Activated CD4-positive, alpha-beta T cell treated with anti-CD3 and anti-CD28 coated beads, Interleukin-2, amount 10 ng/mL, durations not matched to agents 24 days and 14 days (primary cell): ENCODE results near the gene TXNRD1. TPM values are rescaled to one million over a fixed set of nuclear protein-coding genes. Genes with fewer than 3 reads are reported as not detected.
A peak's percentile ranks its signal among the peaks of the same experiment; 100 is the strongest.
"Not testable (repeated sequence)": the region's sequence is repeated elsewhere in the genome, so short reads cannot be mapped to it uniquely, and the experiment has no call there.

Experiments
- DNase-seq: peaks from one replicate; pipeline ENCODE4 v3.0.0; 2022
- H3K27ac Mint-ChIP-seq: one replicate; pipeline ENCODE4 v1.8.0; 2022; ENCODE audit warnings: mild to moderate bottlenecking, mixed read lengths
- H3K27me3 Mint-ChIP-seq: one replicate; pipeline ENCODE4 v1.8.0; 2022; ENCODE audit warnings: mixed read lengths
- H3K36me3 Mint-ChIP-seq: one replicate; pipeline ENCODE4 v1.8.0; 2022; ENCODE audit warnings: low read depth, mild to moderate bottlenecking, mixed read lengths
- H3K4me1 Mint-ChIP-seq: one replicate; pipeline ENCODE4 v1.8.0; 2021; ENCODE audit warnings: mixed read lengths
- H3K4me3 Mint-ChIP-seq: one replicate; pipeline ENCODE4 v1.8.0; 2022; ENCODE audit warnings: mild to moderate bottlenecking, moderate library complexity, mixed read lengths
- H3K9me3 Mint-ChIP-seq: one replicate; pipeline ENCODE4 v1.8.0; 2021; ENCODE audit warnings: mixed read lengths
- intact Hi-C: fragments of 100-400 bp; cut with micrococcal nuclease; formaldehyde crosslinking; loops from one replicate; pipeline ENCODE4 v1.15.1; 2023
- total RNA-seq: library from RNA; stranded (reverse); gene quantifications from 2 replicates; pipeline ENCODE4 v1.2.3, GENCODE V29; 2022

Gene TXNRD1
- total RNA-seq, 1 donor from 2014 or later = 99.7 TPM

DNA sequence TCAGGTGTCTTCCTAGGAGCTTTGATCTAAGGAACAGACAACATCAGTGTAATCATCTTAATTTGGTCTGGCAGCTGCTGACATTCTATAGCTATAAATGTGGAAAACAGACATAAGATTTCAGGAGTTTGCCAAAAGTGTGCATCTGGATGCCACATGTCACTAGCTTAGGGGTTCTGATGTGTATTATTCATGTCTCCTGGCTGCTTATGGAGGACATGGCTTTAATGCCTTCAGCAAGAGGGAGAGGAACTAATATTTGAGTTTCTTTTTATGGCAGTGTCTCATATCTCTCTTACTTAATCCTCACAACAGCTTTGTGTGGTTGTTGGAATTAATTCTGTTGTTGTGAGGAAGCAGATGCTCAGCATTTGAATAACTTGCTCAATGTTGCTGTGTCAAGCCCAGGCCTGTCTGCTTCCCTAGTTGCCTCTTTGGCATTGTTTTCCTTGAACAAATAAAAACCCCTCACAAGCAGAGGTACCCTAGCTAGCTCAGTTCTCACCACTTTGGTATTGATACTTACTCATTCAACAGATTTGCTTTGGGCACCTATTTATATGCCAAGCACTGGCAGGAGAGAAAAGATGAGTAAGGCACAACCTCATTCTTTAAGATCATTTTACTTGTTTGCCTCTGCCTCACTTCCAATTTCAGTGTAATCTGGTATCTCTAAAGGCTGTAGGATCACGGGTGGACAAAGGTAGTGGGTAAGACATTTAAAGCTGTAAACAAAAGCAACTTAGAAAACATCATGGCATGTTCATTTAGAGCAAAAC is 48.2 kb downstream of the TXNRD1 start:
- DNase-seq = no peak
- Mint-ChIP-seq H3K4me1 (no peaks in the 10 kb centered on the region), H3K36me3 (no peaks in the 10 kb centered on the region), H3K27ac (no peak overlapping the region), H3K9me3 (no peaks in the 10 kb centered on the region), H3K4me3 (no peak overlapping the region), H3K27me3 (no peaks in the 10 kb centered on the region)
- intact Hi-C loops = no loop called here

DNA sequence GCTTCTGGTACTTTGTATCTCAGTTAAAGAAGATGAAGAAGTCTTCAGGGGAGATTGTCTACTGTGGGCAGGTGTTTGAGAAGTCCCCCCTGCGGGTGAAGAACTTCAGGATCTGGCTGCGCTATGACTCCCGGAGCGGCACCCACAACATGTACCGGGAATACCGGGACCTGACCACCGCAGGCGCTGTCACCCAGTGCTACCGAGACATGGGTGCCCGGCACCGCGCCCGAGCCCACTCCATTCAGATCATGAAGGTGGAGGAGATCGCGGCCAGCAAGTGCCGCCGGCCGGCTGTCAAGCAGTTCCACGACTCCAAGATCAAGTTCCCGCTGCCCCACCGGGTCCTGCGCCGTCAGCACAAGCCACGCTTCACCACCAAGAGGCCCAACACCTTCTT is 49.9 kb downstream of the TXNRD1 start:
- H3K27me3 Mint-ChIP-seq, intact Hi-C loops, H3K9me3 Mint-ChIP-seq, H3K4me1 Mint-ChIP-seq, DNase-seq, H3K36me3 Mint-ChIP-seq, H3K27ac Mint-ChIP-seq, H3K4me3 Mint-ChIP-seq: not testable (repeated sequence)

DNA sequence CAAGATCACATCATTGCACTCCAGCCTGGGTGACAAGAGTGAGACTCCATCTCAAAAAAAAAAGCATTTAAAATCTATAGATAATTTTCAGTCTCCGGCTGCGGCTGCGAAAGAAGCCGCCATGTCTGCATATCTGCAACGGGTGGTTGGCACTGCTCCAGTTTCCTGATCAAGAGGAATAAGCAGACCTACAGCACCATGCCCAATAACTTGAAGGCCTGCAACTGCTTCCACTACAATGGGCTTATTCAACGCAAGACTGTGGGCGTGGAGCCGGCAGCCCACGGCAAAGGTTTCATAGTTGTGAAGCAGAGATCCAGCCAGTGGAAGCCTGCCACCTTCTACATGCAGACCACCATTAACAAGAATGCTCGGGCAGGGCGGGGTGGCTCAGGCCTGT is 57.4 kb downstream of the TXNRD1 start:
- peaks cover 2% of the 10 kb centered on the region for H3K27me3 Mint-ChIP-seq

GRCh38 chr12:104273503-104273902 is 57.9 kb downstream of the TXNRD1 start:
- Mint-ChIP-seq H3K9me3 (no peaks in the 10 kb centered on the region), H3K4me1 (peaks cover 9% of the 10 kb centered on the region), H3K36me3 (no peaks in the 10 kb centered on the region), H3K4me3 (no peak overlapping the region), H3K27me3 (peaks cover 2% of the 10 kb centered on the region), H3K27ac (no peak overlapping the region)
- no peak for DNase-seq
- intact Hi-C loops = no loop called here

More for the DNA sequence above, 57.4 kb downstream of the TXNRD1 start:
- H3K9me3 Mint-ChIP-seq = no peaks in the 10 kb centered on the region
- H3K4me3 Mint-ChIP-seq = no peak overlapping the region
- intact Hi-C loops = no loop called here
- H3K36me3 Mint-ChIP-seq = no peaks in the 10 kb centered on the region
- H3K27ac Mint-ChIP-seq = no peak overlapping the region
- H3K4me1 Mint-ChIP-seq = peaks cover 9% of the 10 kb centered on the region
- DNase-seq = no peak

DNA sequence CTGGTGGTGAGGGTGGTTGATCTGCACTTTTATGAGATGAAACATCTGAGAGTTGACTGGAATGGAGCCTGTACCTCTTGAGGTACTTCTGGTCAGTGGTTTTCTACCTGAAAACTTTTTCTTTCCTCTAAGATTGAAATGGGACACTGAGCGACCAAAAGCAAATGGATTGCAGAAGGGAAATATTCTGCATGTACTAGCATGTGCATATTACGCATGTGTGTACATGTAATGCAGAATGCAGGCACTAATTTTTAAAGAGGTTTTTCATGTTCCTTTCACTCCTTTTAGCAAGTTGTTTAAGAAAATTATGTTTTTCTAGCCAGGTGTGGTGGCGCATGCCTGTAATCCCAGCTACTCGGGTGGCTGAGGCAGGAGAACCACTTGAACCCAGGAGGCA is 59.2 kb downstream of the TXNRD1 start:
- no peak for DNase-seq
- intact Hi-C loops = no loop called here
- Mint-ChIP-seq H3K27ac (no peak overlapping the region), H3K9me3 (no peaks in the 10 kb centered on the region), H3K27me3 (peaks cover 2% of the 10 kb centered on the region), H3K4me3 (no peak overlapping the region), H3K36me3 (no peaks in the 10 kb centered on the region), H3K4me1 (peaks cover 9% of the 10 kb centered on the region)

DNA sequence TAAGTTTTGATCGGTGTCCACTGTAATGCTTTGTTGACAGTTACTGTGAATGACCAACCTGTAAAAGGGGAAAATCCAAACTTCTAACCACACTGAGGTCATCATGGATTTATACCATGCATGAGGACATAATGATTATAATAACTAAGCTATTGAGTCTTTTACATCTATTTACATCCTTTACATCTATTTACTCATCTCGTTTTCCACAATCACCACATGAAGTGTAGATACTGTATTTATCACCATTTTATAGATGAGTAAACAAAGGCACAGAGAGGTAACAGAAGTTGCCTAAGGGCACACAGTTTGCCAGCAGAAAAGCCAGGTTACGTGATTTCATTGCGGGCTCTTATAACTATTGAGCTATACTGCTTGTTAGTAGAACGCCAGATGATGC is 60.1 kb downstream of the TXNRD1 start:
- H3K36me3 Mint-ChIP-seq = no peaks in the 10 kb centered on the region
- peak overlapping the region; percentile 72 for H3K4me3 Mint-ChIP-seq
- no peak overlapping the region for H3K27ac Mint-ChIP-seq

GRCh38 chr12:104276273-104277131 is 60.9 kb downstream of the TXNRD1 start:
- H3K27ac Mint-ChIP-seq = peak overlapping the region; percentile 66
- peak; percentile 61 for DNase-seq
- intact Hi-C loops = no loop called here
- H3K9me3 Mint-ChIP-seq = no peaks in the 10 kb centered on the region
- no peaks in the 10 kb centered on the region for H3K36me3 Mint-ChIP-seq
- H3K4me1 Mint-ChIP-seq = peaks cover 12% of the 10 kb centered on the region
- peak overlapping the region; percentile 72 for H3K4me3 Mint-ChIP-seq
- peaks cover 7% of the 10 kb centered on the region for H3K27me3 Mint-ChIP-seq

More for the DNA sequence above, 60.1 kb downstream of the TXNRD1 start:
- H3K9me3 Mint-ChIP-seq = no peaks in the 10 kb centered on the region
- H3K27me3 Mint-ChIP-seq = peaks cover 4% of the 10 kb centered on the region
- no peak for DNase-seq
- intact Hi-C loops = no loop called here
- peaks cover 9% of the 10 kb centered on the region for H3K4me1 Mint-ChIP-seq

GRCh38 chr12:104279164-104279563 is 63.6 kb downstream of the TXNRD1 start:
- H3K27ac Mint-ChIP-seq = no peak overlapping the region
- intact Hi-C loops = no loop called here
- peaks cover 16% of the 10 kb centered on the region for H3K4me1 Mint-ChIP-seq
- no peak for DNase-seq
- H3K36me3 Mint-ChIP-seq = no peaks in the 10 kb centered on the region
- H3K9me3 Mint-ChIP-seq = no peaks in the 10 kb centered on the region
- H3K27me3 Mint-ChIP-seq = peaks cover 8% of the 10 kb centered on the region
- no peak overlapping the region for H3K4me3 Mint-ChIP-seq

- no peak for DNase-seq
- peaks cover 8% of the 10 kb centered on the region for H3K27me3 Mint-ChIP-seq
- no peak overlapping the region for H3K4me3 Mint-ChIP-seq
- intact Hi-C loops = no loop called here
- H3K36me3 Mint-ChIP-seq = no peaks in the 10 kb centered on the region
- no peak overlapping the region for H3K27ac Mint-ChIP-seq
- H3K4me1 Mint-ChIP-seq = peaks cover 16% of the 10 kb centered on the region
- no peaks in the 10 kb centered on the region for H3K9me3 Mint-ChIP-seq
Measured at GRCh38 chr12:104280111-104280510, 64.5 kb downstream of the TXNRD1 start.

- peaks cover 18% of the 10 kb centered on the region for H3K4me1 Mint-ChIP-seq
- H3K27ac Mint-ChIP-seq = no peak overlapping the region
- H3K9me3 Mint-ChIP-seq = no peaks in the 10 kb centered on the region
- H3K36me3 Mint-ChIP-seq = no peaks in the 10 kb centered on the region
- intact Hi-C loops = no loop called here
- no peak for DNase-seq
- no peak overlapping the region for H3K4me3 Mint-ChIP-seq
- peaks cover 8% of the 10 kb centered on the region for H3K27me3 Mint-ChIP-seq
Measured at GRCh38 chr12:104280717-104281458, 65.3 kb downstream of the TXNRD1 start.

DNA sequence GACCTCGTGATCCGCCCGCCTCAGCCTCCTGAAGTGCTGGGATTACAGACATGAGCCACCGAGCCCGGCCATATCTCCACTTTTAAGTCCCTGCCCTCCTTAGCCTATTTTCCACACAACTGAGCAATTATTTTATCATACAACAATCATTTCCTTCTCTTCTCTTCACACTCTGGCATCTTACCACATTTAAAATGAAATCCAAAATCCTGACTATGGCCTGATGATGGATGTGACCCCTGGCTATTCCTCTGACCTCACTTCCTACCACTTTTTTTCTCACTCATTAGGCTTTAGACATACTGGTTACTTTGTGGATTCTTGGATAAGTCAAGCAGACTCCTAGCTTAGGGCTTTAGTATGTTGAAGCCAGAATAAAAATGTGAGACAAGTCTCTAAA is 66.1 kb downstream of the TXNRD1 start:
- DNase-seq = no peak
- Mint-ChIP-seq H3K27ac (no peak overlapping the region), H3K4me3 (no peak overlapping the region), H3K27me3 (peaks cover 8% of the 10 kb centered on the region), H3K4me1 (peaks cover 18% of the 10 kb centered on the region), H3K9me3 (no peaks in the 10 kb centered on the region), H3K36me3 (no peaks in the 10 kb centered on the region)
- intact Hi-C loops = no loop called here

- Mint-ChIP-seq H3K36me3 (no peaks in the 10 kb centered on the region), H3K4me3 (no peak overlapping the region), H3K27ac (no peak overlapping the region), H3K9me3 (no peaks in the 10 kb centered on the region), H3K27me3 (peaks cover 8% of the 10 kb centered on the region), H3K4me1 (peaks cover 19% of the 10 kb centered on the region)
- DNase-seq = no peak
- intact Hi-C loops = no loop called here
Measured at GRCh38 chr12:104282109-104282508, 66.5 kb downstream of the TXNRD1 start.

DNA sequence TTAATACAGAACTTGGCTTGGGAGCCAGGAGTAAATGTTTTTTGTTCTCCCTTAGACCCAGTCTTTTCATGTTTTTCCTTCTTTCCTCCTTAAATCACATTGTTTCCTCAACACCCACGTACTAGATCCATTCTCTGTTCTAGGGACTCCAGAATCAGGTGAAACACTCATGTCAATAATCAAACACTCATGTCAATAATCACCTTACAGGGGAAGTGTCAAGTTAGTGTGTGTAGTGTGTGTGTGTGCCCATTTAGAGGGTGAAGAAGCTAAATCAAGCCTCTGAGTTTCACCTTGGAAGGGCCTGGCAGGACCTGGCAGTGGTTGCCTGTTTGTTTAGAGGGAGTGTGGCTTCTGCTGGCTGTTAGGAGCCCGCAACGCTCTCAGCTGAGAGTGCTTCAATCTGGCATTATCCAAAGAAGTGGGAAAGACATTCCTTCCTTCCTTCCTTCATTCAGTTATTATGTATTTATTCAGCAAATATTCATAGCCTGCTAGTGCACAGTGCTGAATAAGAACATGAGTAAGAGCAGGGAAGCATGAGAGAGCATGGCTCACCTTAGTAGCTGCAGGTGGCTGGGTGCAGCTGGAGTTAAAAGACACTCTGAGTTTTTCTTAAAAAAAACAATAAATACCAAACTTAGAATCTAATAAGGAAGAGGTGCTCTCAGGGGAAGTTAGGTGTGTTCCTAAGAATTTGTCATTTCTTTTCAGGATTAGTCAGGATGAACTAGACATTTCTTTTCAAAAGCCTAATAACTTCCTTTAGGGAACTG is 70.3 kb downstream of the TXNRD1 start:
- H3K9me3 Mint-ChIP-seq = no peaks in the 10 kb centered on the region
- peaks cover 27% of the 10 kb centered on the region for H3K4me1 Mint-ChIP-seq
- peak overlapping the region; percentile 98 for H3K27ac Mint-ChIP-seq
- peaks cover 18% of the 10 kb centered on the region for H3K36me3 Mint-ChIP-seq
- intact Hi-C loops = loop anchor here (1.0 to 5.0 kb wide), 9 partner anchors 71 to 1045 kb away; partner anchors contain the start of genes C12orf75, CHST11, HCFC2 and NFYB
- peaks cover 5% of the 10 kb centered on the region for H3K27me3 Mint-ChIP-seq
- DNase-seq = peak; percentile 60
- H3K4me3 Mint-ChIP-seq = peak overlapping the region; percentile 96
